ENCODE measurements around the gene CARS1. TPM values are rescaled to one million over a fixed set of nuclear protein-coding genes. Genes with fewer than 3 reads are reported as not detected.
A peak's percentile ranks its signal among the peaks of the same experiment; 100 is the strongest.

Gene CARS1
- polyA plus RNA-seq, 1 experiment = 175 TPM

GRCh38 chr11:2995893-2996554, 61.2 kb downstream of the CARS1 start:
- H3K36me3 ChIP-seq (ENCODE audit: control insufficient read depth, insufficient read depth, low read length) = peaks cover 17% of the 10 kb centered on the region
- no peak for DNase-seq (ENCODE audit: low read depth)
- TF ChIP-seq, protein P1, sequence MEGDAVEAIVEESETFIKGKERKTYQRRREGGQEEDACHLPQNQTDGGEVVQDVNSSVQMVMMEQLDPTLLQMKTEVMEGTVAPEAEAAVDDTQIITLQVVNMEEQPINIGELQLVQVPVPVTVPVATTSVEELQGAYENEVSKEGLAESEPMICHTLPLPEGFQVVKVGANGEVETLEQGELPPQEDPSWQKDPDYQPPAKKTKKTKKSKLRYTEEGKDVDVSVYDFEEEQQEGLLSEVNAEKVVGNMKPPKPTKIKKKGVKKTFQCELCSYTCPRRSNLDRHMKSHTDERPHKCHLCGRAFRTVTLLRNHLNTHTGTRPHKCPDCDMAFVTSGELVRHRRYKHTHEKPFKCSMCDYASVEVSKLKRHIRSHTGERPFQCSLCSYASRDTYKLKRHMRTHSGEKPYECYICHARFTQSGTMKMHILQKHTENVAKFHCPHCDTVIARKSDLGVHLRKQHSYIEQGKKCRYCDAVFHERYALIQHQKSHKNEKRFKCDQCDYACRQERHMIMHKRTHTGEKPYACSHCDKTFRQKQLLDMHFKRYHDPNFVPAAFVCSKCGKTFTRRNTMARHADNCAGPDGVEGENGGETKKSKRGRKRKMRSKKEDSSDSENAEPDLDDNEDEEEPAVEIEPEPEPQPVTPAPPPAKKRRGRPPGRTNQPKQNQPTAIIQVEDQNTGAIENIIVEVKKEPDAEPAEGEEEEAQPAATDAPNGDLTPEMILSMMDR (IDR thresholded peaks at IDR 0.05; ENCODE audit: insufficient read depth, low read depth, low read length) = no peak
- no peaks in the 10 kb centered on the region for H3K27me3 ChIP-seq (ENCODE audit: control insufficient read depth, insufficient read depth, low read length)
- POLR2A ChIA-PET = no interaction called here
- H3K4me3 ChIP-seq (ENCODE audit: low read depth, low read length) = no peak overlapping the region
- CTCF ChIA-PET = interaction anchor here (1.1 to 1.4 kb wide), 2 partner anchors 26 to 41 kb away, joined by 3 read pairs; no protein-coding TSS in a partner anchor

GRCh38 chr11:2995031-2995561, 62.1 kb downstream of the CARS1 start:
- POLR2A ChIA-PET = no interaction called here
- Histone ChIP-seq H3K27me3 (ENCODE audit: control insufficient read depth, insufficient read depth, low read length) (no peaks in the 10 kb centered on the region), H3K36me3 (ENCODE audit: control insufficient read depth, insufficient read depth, low read length) (peaks cover 8% of the 10 kb centered on the region), H3K4me3 (ENCODE audit: low read depth, low read length) (no peak overlapping the region)
- TF ChIP-seq, protein P1 (IDR thresholded peaks at IDR 0.05; ENCODE audit: insufficient read depth, low read depth, low read length) = no peak
- CTCF ChIA-PET = interaction anchor here (1.1 to 1.4 kb wide), 2 partner anchors 27 to 42 kb away, joined by 3 read pairs; no protein-coding TSS in a partner anchor
- DNase-seq (ENCODE audit: low read depth) = no peak

DNA sequence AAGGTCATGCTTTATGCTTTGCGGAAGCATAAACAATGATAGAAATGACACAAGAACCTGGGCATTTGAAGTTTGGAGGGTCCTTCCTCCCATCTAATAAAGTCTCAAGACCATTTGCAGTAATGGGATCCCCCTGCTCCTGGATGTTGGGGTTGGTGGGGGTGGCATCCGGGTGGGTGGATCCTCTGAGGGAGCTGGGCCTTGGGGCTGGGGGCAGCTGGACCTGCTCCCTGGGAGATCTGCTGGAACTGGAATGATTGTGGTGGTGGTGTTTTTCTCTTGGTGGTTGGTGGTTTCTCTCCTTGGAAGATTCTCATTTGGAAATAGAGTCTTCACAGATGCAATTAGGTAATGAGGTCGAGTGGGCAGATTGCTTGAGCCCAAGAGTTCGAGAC, 62.9 kb downstream of the CARS1 start:
- POLR2A ChIA-PET = no interaction called here
- no peak overlapping the region for H3K4me3 ChIP-seq (ENCODE audit: low read depth, low read length)
- DNase-seq (ENCODE audit: low read depth) = no peak
- no peaks in the 10 kb centered on the region for H3K27me3 ChIP-seq (ENCODE audit: control insufficient read depth, insufficient read depth, low read length)
- CTCF ChIA-PET = no interaction called here
- peaks cover 3% of the 10 kb centered on the region for H3K36me3 ChIP-seq (ENCODE audit: control insufficient read depth, insufficient read depth, low read length)
- TF ChIP-seq, protein P1 (IDR thresholded peaks at IDR 0.05; ENCODE audit: insufficient read depth, low read depth, low read length) = no peak

DNA sequence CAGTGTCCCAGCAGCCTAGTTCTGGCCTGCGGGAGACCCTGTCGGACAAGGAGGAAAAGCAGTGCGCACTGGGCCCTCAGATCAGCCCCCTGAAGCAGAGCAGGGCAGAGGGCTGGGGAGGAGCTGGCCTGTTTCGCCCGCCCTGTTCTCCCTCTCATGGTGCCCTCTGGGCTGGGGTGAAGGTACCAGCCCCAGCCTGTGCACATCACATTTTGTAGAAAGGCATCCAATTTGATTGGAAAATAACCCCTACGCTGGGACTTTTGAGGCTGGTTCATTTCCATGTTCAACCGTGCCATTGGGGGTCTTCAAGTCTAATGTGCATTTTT, 64.3 kb downstream of the CARS1 start:
- DNase-seq (ENCODE audit: low read depth) = no peak
- ChIA-PET CTCF (no interaction called here), POLR2A (no interaction called here)
- TF ChIP-seq, protein P1 (IDR thresholded peaks at IDR 0.05; ENCODE audit: insufficient read depth, low read depth, low read length) = no peak
- Histone ChIP-seq H3K36me3 (ENCODE audit: control insufficient read depth, insufficient read depth, low read length) (no peaks in the 10 kb centered on the region; the same call in 1 of the 2 replicates), H3K27me3 (ENCODE audit: control insufficient read depth, insufficient read depth, low read length) (no peaks in the 10 kb centered on the region), H3K4me3 (ENCODE audit: low read depth, low read length) (peak overlapping the region; percentile 48)

GRCh38 chr11:2992234-2992996, 64.8 kb downstream of the CARS1 start, which contains the start of gene NAP1L4:
TSS of gene NAP1L4 (minus strand) at chr11:2992329. CDS start at chr11:2979220, 13,109 bp downstream.
- Histone ChIP-seq H3K27me3 (ENCODE audit: control insufficient read depth, insufficient read depth, low read length) (no peaks in the 10 kb centered on the region), H3K4me3 (ENCODE audit: low read depth, low read length) (peak within 1 kb of the TSS; percentile 48), H3K36me3 (ENCODE audit: control insufficient read depth, insufficient read depth, low read length) (no peaks in the 10 kb centered on the region; the same call in 1 of the 2 replicates)
- TF ChIP-seq, protein P1 (IDR thresholded peaks at IDR 0.05; ENCODE audit: insufficient read depth, low read depth, low read length) = no peak
- CTCF ChIA-PET = interaction anchor here (0.7 to 1.7 kb wide), 2 partner anchors 173 to 461 kb away, joined by 3 to 4 read pairs; partner anchors contain the start of gene OSBPL5
- DNase-seq (ENCODE audit: low read depth) = peak; percentile 69
- POLR2A ChIA-PET = interaction anchor here (0.9 kb wide), 1 partner anchor 47 kb away, joined by 5 read pairs; no protein-coding TSS in a partner anchor

Data from BJ (cell line).